HAP-1 (cell line): ENCODE results near the gene VENTX.
"Not testable (repeated sequence)": the region's sequence is repeated elsewhere in the genome, so short reads cannot be mapped to it uniquely, and the experiment has no call there.

Experiments
- DNase-seq, 2 experiments: peaks; one replicate each; pipeline ENCODE4 v3.0.0-alpha.2; 2016 to 2020; ENCODE audit warnings: low spot score in 2 of 2
- H3K27me3 ChIP-seq: fragments of 250-450 bp; sonication (Bioruptor Pico); 2 replicates; pipeline ENCODE4 v1.5.1; 2020; ENCODE audit warnings: low read depth, mild to moderate bottlenecking, moderate library complexity
- H3K36me3 ChIP-seq: fragments of 250-450 bp; sonication (Bioruptor Pico); replicated peaks from 2 replicates; pipeline ENCODE4 v1.5.1; 2020; ENCODE audit warnings: mild to moderate bottlenecking
- H3K4me1 ChIP-seq: fragments of 250-450 bp; sonication (Bioruptor Pico); 2 replicates; pipeline ENCODE4 v1.5.1; 2020; ENCODE audit warnings: mild to moderate bottlenecking
- H3K4me3 ChIP-seq: fragments of 250-450 bp; sonication (Bioruptor Pico); 2 replicates; pipeline ENCODE4 v1.5.1; 2020; ENCODE audit warnings: mild to moderate bottlenecking, moderate library complexity
- H3K9me3 ChIP-seq: fragments of 250-450 bp; sonication (Bioruptor Pico); 2 replicates; pipeline ENCODE4 v1.5.1; 2020; ENCODE audit warnings: mild to moderate bottlenecking, moderate library complexity
- in situ Hi-C: fragments of 300-500 bp; cut with MboI; formaldehyde crosslinking; loops from 3 replicates; pipeline ENCODE4 v1.14.3; 2020; ENCODE audit warnings: low sequenced_read_pairs, inconsistent platforms, mixed read lengths

Gene VENTX

GRCh38 chr10:133214468-133215410 lies 22.9 kb upstream of the VENTX start:
- no peaks in the 10 kb centered on the region for H3K36me3 ChIP-seq
- 0 out of 2 replicates have a peak, but pooled peaks cover 6% of the 10 kb centered on the region for H3K27me3 ChIP-seq
- no peaks in the 10 kb centered on the region for H3K4me1 ChIP-seq
- in situ Hi-C loops = no loop called here
- no peak for DNase-seq
- H3K9me3 ChIP-seq = no peaks in the 10 kb centered on the region
- H3K4me3 ChIP-seq = no peak overlapping the region

- no peak for DNase-seq
- H3K9me3 ChIP-seq = no peaks in the 10 kb centered on the region
- H3K36me3 ChIP-seq = no peaks in the 10 kb centered on the region
- no peak overlapping the region for H3K4me3 ChIP-seq
- in situ Hi-C loops = no loop called here
- 0 out of 2 replicates have a peak, but pooled peaks cover 5% of the 10 kb centered on the region for H3K27me3 ChIP-seq
- no peaks in the 10 kb centered on the region for H3K4me1 ChIP-seq
Observed at GRCh38 chr10:133215586-133215985, 22.1 kb upstream of the VENTX start.

- H3K4me3 ChIP-seq = no peak overlapping the region
- H3K4me1 ChIP-seq = no peaks in the 10 kb centered on the region
- in situ Hi-C loops = no loop called here
- DNase-seq = no peak
- 0 out of 2 replicates have a peak, but pooled peaks cover 4% of the 10 kb centered on the region for H3K27me3 ChIP-seq
- no peaks in the 10 kb centered on the region for H3K36me3 ChIP-seq
- no peaks in the 10 kb centered on the region for H3K9me3 ChIP-seq
Observed at GRCh38 chr10:133216776-133217175, 20.9 kb upstream of the VENTX start.

- H3K9me3 ChIP-seq = no peaks in the 10 kb centered on the region
- H3K27me3 ChIP-seq = 0 out of 2 replicates have a peak, but pooled peaks cover 4% of the 10 kb centered on the region
- H3K4me3 ChIP-seq = no peak overlapping the region
- no peaks in the 10 kb centered on the region for H3K36me3 ChIP-seq
- H3K4me1 ChIP-seq = no peaks in the 10 kb centered on the region
- DNase-seq = no peak
- in situ Hi-C loops = no loop called here
Observed at GRCh38 chr10:133217800-133218589, 19.7 kb upstream of the VENTX start.

GRCh38 chr10:133218891-133219290 lies 18.8 kb upstream of the VENTX start:
- Histone ChIP-seq H3K9me3 (no peaks in the 10 kb centered on the region), H3K36me3 (no peaks in the 10 kb centered on the region), H3K27me3 (0 out of 2 replicates have a peak, but pooled peaks cover 4% of the 10 kb centered on the region), H3K4me1 (no peaks in the 10 kb centered on the region), H3K4me3 (no peak overlapping the region)
- in situ Hi-C loops = no loop called here
- DNase-seq = no peak

- no peak for DNase-seq
- H3K4me1 ChIP-seq = no peaks in the 10 kb centered on the region
- 0 out of 2 replicates have a peak, but pooled peaks cover 4% of the 10 kb centered on the region for H3K27me3 ChIP-seq
- H3K9me3 ChIP-seq = no peaks in the 10 kb centered on the region
- in situ Hi-C loops = no loop called here
- no peaks in the 10 kb centered on the region for H3K36me3 ChIP-seq
- H3K4me3 ChIP-seq = no peak overlapping the region
Observed at GRCh38 chr10:133219782-133220181, 17.9 kb upstream of the VENTX start.

GRCh38 chr10:133221331-133221730 lies 16.3 kb upstream of the VENTX start:
- Histone ChIP-seq H3K36me3 (no peaks in the 10 kb centered on the region), H3K4me1 (no peaks in the 10 kb centered on the region), H3K9me3 (no peaks in the 10 kb centered on the region), H3K27me3 (0 out of 2 replicates have a peak, but pooled peaks cover 4% of the 10 kb centered on the region), H3K4me3 (no peak overlapping the region)
- no peak for DNase-seq
- in situ Hi-C loops = no loop called here

GRCh38 chr10:133221756-133222155 lies 15.9 kb upstream of the VENTX start:
- in situ Hi-C loops, H3K4me3 ChIP-seq, H3K4me1 ChIP-seq, H3K36me3 ChIP-seq, DNase-seq, H3K27me3 ChIP-seq, H3K9me3 ChIP-seq: not testable (repeated sequence)

GRCh38 chr10:133224076-133224475 lies 13.6 kb upstream of the VENTX start:
- H3K4me3 ChIP-seq = no peak overlapping the region
- no peaks in the 10 kb centered on the region for H3K9me3 ChIP-seq
- DNase-seq = no peak
- in situ Hi-C loops = no loop called here
- H3K4me1 ChIP-seq = no peaks in the 10 kb centered on the region
- peaks cover 8% of the 10 kb centered on the region for H3K27me3 ChIP-seq
- no peaks in the 10 kb centered on the region for H3K36me3 ChIP-seq

GRCh38 chr10:133224756-133225372 lies 12.8 kb upstream of the VENTX start:
- Histone ChIP-seq H3K36me3 (no peaks in the 10 kb centered on the region), H3K9me3 (no peaks in the 10 kb centered on the region), H3K4me1 (no peaks in the 10 kb centered on the region), H3K4me3 (no peak overlapping the region), H3K27me3 (peaks cover 12% of the 10 kb centered on the region)
- in situ Hi-C loops = no loop called here
- no peak for DNase-seq

- no peak overlapping the region for H3K4me3 ChIP-seq
- DNase-seq = no peak
- in situ Hi-C loops = no loop called here
Observed at GRCh38 chr10:133225707-133226191, 11.9 kb upstream of the VENTX start.

GRCh38 chr10:133226251-133226808 lies 11.3 kb upstream of the VENTX start:
- Histone ChIP-seq H3K9me3 (no peaks in the 10 kb centered on the region), H3K27me3 (peaks cover 12% of the 10 kb centered on the region), H3K4me3 (no peak overlapping the region), H3K36me3 (no peaks in the 10 kb centered on the region), H3K4me1 (no peaks in the 10 kb centered on the region)
- no peak for DNase-seq
- in situ Hi-C loops = no loop called here

More at GRCh38 chr10:133225707-133226191, 11.9 kb upstream of the VENTX start:
- Histone ChIP-seq H3K36me3 (no peaks in the 10 kb centered on the region), H3K4me1 (no peaks in the 10 kb centered on the region), H3K9me3 (no peaks in the 10 kb centered on the region), H3K27me3 (peaks cover 12% of the 10 kb centered on the region)

GRCh38 chr10:133227256-133227655 lies 10.4 kb upstream of the VENTX start:
- H3K36me3 ChIP-seq = no peaks in the 10 kb centered on the region
- peaks cover 12% of the 10 kb centered on the region for H3K27me3 ChIP-seq
- in situ Hi-C loops = no loop called here
- no peaks in the 10 kb centered on the region; the same call in 1 of the 2 replicates for H3K4me1 ChIP-seq
- no peaks in the 10 kb centered on the region for H3K9me3 ChIP-seq
- H3K4me3 ChIP-seq = no peak overlapping the region
- DNase-seq = no peak
